OCI-LY3 (cell line): Measurements from ENCODE around the gene NHLH1.

ENCODE experiments used
- H2AFZ ChIP-seq: fragments of 200-600, 300-600 bp; shearing (Covaris generic); 2 replicates; pipeline ENCODE4 v1.6.0; 2014; ENCODE audit warnings: antibody characterized with exemption, low read depth, low read length
- H3K27ac ChIP-seq: fragments of 200-600, 300-600 bp; sonication (generic); 2 replicates; pipeline ENCODE4 v1.5.1; 2014; ENCODE audit warnings: mild to moderate bottlenecking, low read length, moderate library complexity, mixed read lengths
- H3K27me3 ChIP-seq: fragments of 200-600, 300-600 bp; sonication (generic); 2 replicates; pipeline ENCODE4 v1.6.1; 2014; ENCODE audit warnings: low read depth, low read length, mixed read lengths
- H3K36me3 ChIP-seq: fragments of 200-600, 300-600 bp; sonication (generic); replicated peaks from 2 replicates; pipeline ENCODE3; 2014; ENCODE audit warnings: low read depth, low read length, mixed read lengths
- H3K4me1 ChIP-seq: fragments of 300-600, 200-600 bp; sonication (generic); 2 replicates; pipeline ENCODE4 v1.6.1; 2014; ENCODE audit warnings: low read length, mixed read lengths
- H3K4me2 ChIP-seq: fragments of 200-600, 300-600 bp; sonication (generic); 2 replicates; pipeline ENCODE4 v1.6.1; 2014; ENCODE audit warnings: low read length, mixed read lengths
- H3K4me3 ChIP-seq: fragments of 300-600, 200-600 bp; sonication (generic); 2 replicates; pipeline ENCODE4 v1.5.1; 2014; ENCODE audit warnings: antibody characterized with exemption, mild to moderate bottlenecking, low read length, moderate library complexity
- H3K79me2 ChIP-seq: fragments of 300-600, 200-600 bp; shearing (Covaris generic); 2 replicates; pipeline ENCODE4 v1.6.1; 2014; ENCODE audit warnings: mild to moderate bottlenecking, low read length, mixed read lengths
- H3K9ac ChIP-seq: fragments of 300-600, 200-600 bp; shearing (Covaris generic); 2 replicates; pipeline ENCODE4 v1.6.0; 2014; ENCODE audit warnings: mild to moderate bottlenecking, low read length, moderate library complexity
- H3K9me3 ChIP-seq: fragments of 200-600, 300-600 bp; shearing (Covaris generic); 2 replicates; pipeline ENCODE4 v1.6.1; 2014; ENCODE audit warnings: low read length, mixed read lengths; ENCODE audit not compliant: insufficient read depth
- H4K20me1 ChIP-seq: fragments of 200-600, 300-600 bp; sonication (generic); 2 replicates; pipeline ENCODE4 v1.6.1; 2016; ENCODE audit warnings: low read length, mixed read lengths; ENCODE audit not compliant: insufficient read depth
- CTCF ChIP-seq: fragments of 200-600, 300-600 bp; sonication (generic); IDR thresholded peaks from 2 replicates; pipeline ENCODE4 v1.5.1; 2014; ENCODE audit warnings: antibody characterized with exemption, low read length, low read depth
- EZH2phosphoT487 ChIP-seq: fragments of 200-600 bp; shearing (Covaris generic); IDR thresholded peaks from 2 replicates; pipeline ENCODE4 v1.6.1; 2018; ENCODE audit warnings: antibody characterized with exemption, mixed run types, low read depth

The NHLH1 gene

GRCh38 chr1:160328184-160328583 lies 38.7 kb upstream of the NHLH1 start:
- Histone ChIP-seq H3K27me3 (no peaks in the 10 kb centered on the region), H3K79me2 (peaks cover 5% of the 10 kb centered on the region; the same call in 1 of the 2 replicates), H3K4me3 (no peak overlapping the region), H3K4me1 (no peaks in the 10 kb centered on the region), H3K4me2 (no peak overlapping the region), H4K20me1 (peaks cover 10% of the 10 kb centered on the region; the same call in 1 of the 2 replicates), H3K27ac (no peak overlapping the region), H2AFZ (no peak overlapping the region), H3K36me3 (peaks cover 71% of the 10 kb centered on the region), H3K9ac (no peak overlapping the region), H3K9me3 (no peaks in the 10 kb centered on the region)
- no peak for TF ChIP-seq CTCF
- TF ChIP-seq EZH2phosphoT487, result no peak

GRCh38 chr1:160330119-160330518 lies 36.8 kb upstream of the NHLH1 start:
- TF ChIP-seq EZH2phosphoT487 (no peak), CTCF (no peak)
- H3K79me2 ChIP-seq, result peaks cover 5% of the 10 kb centered on the region; the same call in 1 of the 2 replicates

GRCh38 chr1:160332516-160332915 lies 34.4 kb upstream of the NHLH1 start:
- peaks cover 19% of the 10 kb centered on the region for H3K79me2 ChIP-seq

More at GRCh38 chr1:160330119-160330518, 36.8 kb upstream of the NHLH1 start:
- H3K4me2 ChIP-seq, result no peak overlapping the region
- no peak overlapping the region for H3K4me3 ChIP-seq
- H3K9ac ChIP-seq, result no peak overlapping the region
- H3K9me3 ChIP-seq, result no peaks in the 10 kb centered on the region
- H3K36me3 ChIP-seq, result peaks cover 77% of the 10 kb centered on the region
- no peak overlapping the region for H3K27ac ChIP-seq
- peaks cover 10% of the 10 kb centered on the region; the same call in 1 of the 2 replicates for H4K20me1 ChIP-seq
- H3K27me3 ChIP-seq, result no peaks in the 10 kb centered on the region
- H3K4me1 ChIP-seq, result no peaks in the 10 kb centered on the region
- H2AFZ ChIP-seq, result no peak overlapping the region

GRCh38 chr1:160338580-160338979 lies 28.3 kb upstream of the NHLH1 start:
- H3K4me3 ChIP-seq, result no peak overlapping the region
- no peak overlapping the region for H3K9ac ChIP-seq
- H3K27ac ChIP-seq, result no peak overlapping the region
- H3K4me1 ChIP-seq, result peaks cover 17% of the 10 kb centered on the region
- no peaks in the 10 kb centered on the region for H3K9me3 ChIP-seq
- peaks cover 75% of the 10 kb centered on the region for H3K79me2 ChIP-seq
- H4K20me1 ChIP-seq, result peaks cover 39% of the 10 kb centered on the region
- no peak overlapping the region for H2AFZ ChIP-seq
- TF ChIP-seq EZH2phosphoT487 (no peak), CTCF (no peak)
- H3K36me3 ChIP-seq, result peaks cover 60% of the 10 kb centered on the region
- no peaks in the 10 kb centered on the region for H3K27me3 ChIP-seq
- H3K4me2 ChIP-seq, result no peak overlapping the region

More at GRCh38 chr1:160332516-160332915, 34.4 kb upstream of the NHLH1 start:
- Histone ChIP-seq H3K4me1 (no peaks in the 10 kb centered on the region), H3K4me2 (no peak overlapping the region), H3K4me3 (no peak overlapping the region), H3K9ac (no peak overlapping the region), H4K20me1 (peaks cover 15% of the 10 kb centered on the region; the same call in 1 of the 2 replicates), H3K27ac (no peak overlapping the region), H3K9me3 (no peaks in the 10 kb centered on the region), H3K36me3 (peaks cover 70% of the 10 kb centered on the region), H3K27me3 (no peaks in the 10 kb centered on the region), H2AFZ (no peak overlapping the region)
- no peak for TF ChIP-seq EZH2phosphoT487
- no peak for TF ChIP-seq CTCF
